Ishikawa (cell line): ENCODE results near the gene OGFOD1.

Experiments used
- CEBPB ChIP-seq: IDR thresholded peaks from 2 replicates; pipeline ENCODE4 v1.6.1; 2012
- CREB1 ChIP-seq: IDR thresholded peaks from 2 replicates; pipeline ENCODE4 v1.6.1; 2012; ENCODE audit warnings: low read depth
- EGR1 ChIP-seq: IDR thresholded peaks from 2 replicates; pipeline ENCODE4 v1.6.1; 2012
- EP300 ChIP-seq: IDR thresholded peaks from 2 replicates; pipeline ENCODE4 v1.6.1; 2012; ENCODE audit warnings: borderline replicate concordance
- FOXM1 ChIP-seq: IDR thresholded peaks from 2 replicates; pipeline ENCODE4 v1.6.1; 2012; ENCODE audit warnings: low read depth, borderline replicate concordance
- MAX ChIP-seq: IDR thresholded peaks from 2 replicates; pipeline ENCODE4 v1.6.1; 2012
- NFIC ChIP-seq: IDR thresholded peaks from 2 replicates; pipeline ENCODE4 v1.6.1; 2012
- RAD21 ChIP-seq: IDR thresholded peaks from 2 replicates; pipeline ENCODE4 v1.6.1; 2012; ENCODE audit warnings: low read depth
- REST ChIP-seq: IDR thresholded peaks from 2 replicates; pipeline ENCODE4 v1.6.1; 2012; ENCODE audit warnings: low read depth, mild to moderate bottlenecking
- TAF1 ChIP-seq: IDR thresholded peaks from 2 replicates; pipeline ENCODE4 v1.6.1; 2012; ENCODE audit warnings: low read depth, mild to moderate bottlenecking
- TCF12 ChIP-seq: IDR thresholded peaks from 2 replicates; pipeline ENCODE4 v1.6.1; 2012; ENCODE audit warnings: low read depth
- TEAD4 ChIP-seq: IDR thresholded peaks from 2 replicates; pipeline ENCODE4 v1.6.1; 2012
- USF1 ChIP-seq: IDR thresholded peaks from 2 replicates; pipeline ENCODE4 v1.6.1; 2012
- YY1 ChIP-seq: IDR thresholded peaks from 2 replicates; pipeline ENCODE4 v1.6.1; 2012; ENCODE audit warnings: low read depth
- ZBTB7A ChIP-seq: IDR thresholded peaks from 2 replicates; pipeline ENCODE4 v1.6.1; 2012; ENCODE audit warnings: low read depth

The OGFOD1 gene

GRCh38 chr16:56512025-56512424, 60.7 kb downstream of the OGFOD1 start:
- no peak for TF ChIP-seq NFIC
- TF ChIP-seq REST = no peak
- no peak for TF ChIP-seq FOXM1
- TF ChIP-seq USF1 = no peak
- no peak for TF ChIP-seq EP300
- no peak for TF ChIP-seq RAD21
- TF ChIP-seq TAF1 = no peak
- no peak for TF ChIP-seq CREB1
- TF ChIP-seq TEAD4 = no peak
- TF ChIP-seq ZBTB7A = no peak
- TF ChIP-seq MAX = no peak
- no peak for TF ChIP-seq YY1

- TF ChIP-seq RAD21 = no peak
- TF ChIP-seq TAF1 = no peak
- no peak for TF ChIP-seq CEBPB
- TF ChIP-seq TCF12 = no peak
- TF ChIP-seq CREB1 = no peak
- no peak for TF ChIP-seq MAX
- TF ChIP-seq FOXM1 = no peak
- no peak for TF ChIP-seq TEAD4
- no peak for TF ChIP-seq YY1
- no peak for TF ChIP-seq EP300
- TF ChIP-seq EGR1 = no peak
- TF ChIP-seq NFIC = no peak
- TF ChIP-seq REST = no peak
- TF ChIP-seq USF1 = no peak
- no peak for TF ChIP-seq ZBTB7A
These were observed 61.7 kb downstream of the OGFOD1 start for GRCh38 chr16:56513091-56513490.

GRCh38 chr16:56513972-56514371, 62.6 kb downstream of the OGFOD1 start:
- TF ChIP-seq MAX (no peak), USF1 (no peak), CEBPB (no peak), RAD21 (peak; percentile 56), YY1 (no peak), EGR1 (no peak), CREB1 (no peak)

GRCh38 chr16:56514845-56515244, 63.5 kb downstream of the OGFOD1 start:
- TF ChIP-seq TAF1 (no peak), MAX (no peak), EGR1 (no peak), ZBTB7A (no peak), RAD21 (no peak), TCF12 (no peak), NFIC (no peak), EP300 (no peak), FOXM1 (no peak), REST (no peak), TEAD4 (no peak), CREB1 (no peak), YY1 (no peak), USF1 (no peak)
